HCT116 (cell line): ENCODE results near the gene ADIG. TPM values are rescaled to one million over a fixed set of nuclear protein-coding genes. Genes with fewer than 3 reads are reported as not detected.

Experiments
- ATAC-seq: fragments of 200-7000 bp; cut with Tn5 transposase; 2 replicates; pipeline ENCODE4 v1.9.1; 2020; ENCODE audit warnings: mild to moderate bottlenecking, moderate library complexity
- BruUV-seq: library from RNA; stranded (reverse); fragments of 400-500 nt; replicated peaks from 2 replicates; lab custom pipeline; 2021; lab: Mats Ljungman, UMichigan
- CTCF ChIA-PET: fragments of 300-600 bp; sonication (Branson Sonifier 250); formaldehyde crosslinking; loops from one replicate; lab custom pipeline; 2021; ENCODE audit warnings: antibody characterized with exemption; lab: Charles Lee
- POLR2A ChIA-PET: fragments of 300-600, 350-600 bp; sonication (Branson Sonifier 250); formaldehyde crosslinking; loops from one replicate; lab custom pipeline; 2021; ENCODE audit warnings: antibody characterized with exemption; lab: Charles Lee
- RAD21 ChIA-PET, 2 experiments: fragments of 300-600 bp; sonication (Branson Sonifier 250); formaldehyde crosslinking; loops; one replicate each; lab custom pipeline; 2023; ENCODE audit warnings: low total read pairs in 2 of 2; ENCODE audit not compliant: uncharacterized antibody in 2 of 2, unreplicated experiment in 2 of 2, low non-redundant PET in 1 of 2; lab: Charles Lee
- DNase-seq: peaks from one replicate; pipeline ENCODE4 v3.0.0-alpha.2; 2010; ENCODE audit warnings: low read depth, low spot score
- H2AFZ ChIP-seq: fragments of 200-600 bp; shearing (Covaris generic), sonication (generic); 2 replicates; pipeline ENCODE4 v1.6.1; 2017; ENCODE audit warnings: low read depth, mixed run types, mixed read lengths, antibody characterized with exemption, low read length; ENCODE audit not compliant: poor library complexity, severe bottlenecking
- H3K27ac ChIP-seq: 2 replicates; pipeline ENCODE4 v1.5.1; 2012; ENCODE audit warnings: low read depth, low read length
- H3K27me3 ChIP-seq: fragments of 200-600 bp; sonication (generic); 2 replicates; pipeline ENCODE4 v1.6.1; 2016; ENCODE audit warnings: mixed run types, low read length, mixed read lengths; ENCODE audit not compliant: insufficient read depth
- H3K36me3 ChIP-seq, 2 experiments: fragments of 200-500 bp in 1 of 2; fragments of 200-600 bp in 1 of 2; sonication (Bioruptor generic) in 1 of 2; sonication (generic) in 1 of 2; 2 replicates each; pipeline versions ENCODE4 v1.5.1 to v1.6.1; 2014 to 2016; ENCODE audit warnings: low read length in 2 of 2, inconsistent platforms in 1 of 2, mixed read lengths in 1 of 2, mixed run types in 1 of 2; ENCODE audit not compliant: insufficient read depth in 2 of 2, control insufficient read depth in 1 of 2
- H3K4me1 ChIP-seq, 2 experiments: fragments of 200-600 bp in 1 of 2; sonication (generic) in 1 of 2; 2 replicates each; pipeline versions ENCODE4 v1.5.1 to v1.6.1; 2012 to 2017; ENCODE audit warnings: low read length in 2 of 2, inconsistent platforms in 1 of 2, mild to moderate bottlenecking in 1 of 2, mixed read lengths in 1 of 2, mixed run types in 1 of 2, moderate library complexity in 1 of 2; ENCODE audit not compliant: insufficient read depth in 2 of 2, control insufficient read depth in 1 of 2
- H3K4me2 ChIP-seq: fragments of 200-600 bp; sonication (generic); 2 replicates; pipeline ENCODE4 v1.6.1; 2017; ENCODE audit warnings: mixed run types, low read length, mixed read lengths
- H3K4me3 ChIP-seq, 2 experiments: fragments of 200-600 bp in 1 of 2; sonication (generic) in 1 of 2; replicated peaks in 1 of 2; 2 replicates each; pipeline ENCODE4 v1.5.1; 2011 to 2016; ENCODE audit warnings: low read length in 2 of 2, control low read depth in 1 of 2, low read depth in 1 of 2, mild to moderate bottlenecking in 1 of 2, mixed read lengths in 1 of 2, mixed run types in 1 of 2
- H3K79me2 ChIP-seq: fragments of 200-600 bp; sonication (generic); 2 replicates; pipeline ENCODE4 v1.6.1; 2017; ENCODE audit warnings: mild to moderate bottlenecking, mixed run types, low read length, moderate library complexity, mixed read lengths; ENCODE audit not compliant: insufficient read depth
- H3K9ac ChIP-seq: fragments of 200-600 bp; sonication (generic); 2 replicates; pipeline ENCODE4 v1.6.1; 2016; ENCODE audit warnings: low read length, mixed read lengths
- H3K9me2 ChIP-seq: fragments of 200-600 bp; sonication (generic), shearing (Covaris generic); 2 replicates; pipeline ENCODE4 v1.6.1; 2017; ENCODE audit warnings: mixed run types, mild to moderate bottlenecking, moderate library complexity; ENCODE audit not compliant: insufficient read depth
- H3K9me3 ChIP-seq, 2 experiments: fragments of 200-500 bp in 1 of 2; fragments of 200-600 bp in 1 of 2; sonication (Bioruptor generic) in 1 of 2; sonication (generic) in 1 of 2; 2 replicates each; pipeline ENCODE4 v1.6.1; 2014 to 2017; ENCODE audit warnings: low read length in 2 of 2, mixed read lengths in 2 of 2, inconsistent platforms in 1 of 2, low read depth in 1 of 2, mild to moderate bottlenecking in 1 of 2, mixed run types in 1 of 2, moderate library complexity in 1 of 2; ENCODE audit not compliant: control insufficient read depth in 1 of 2, insufficient read depth in 1 of 2
- H4K20me1 ChIP-seq: fragments of 200-600 bp; sonication (generic), shearing (Covaris generic); 2 replicates; pipeline ENCODE4 v1.6.1; 2017; ENCODE audit warnings: mixed run types, mild to moderate bottlenecking, moderate library complexity; ENCODE audit not compliant: insufficient read depth
- CBX3 ChIP-seq: IDR thresholded peaks from 2 replicates; pipeline ENCODE4 v1.6.1; 2012; ENCODE audit warnings: low read depth
- CEBPB ChIP-seq: IDR thresholded peaks from 2 replicates; pipeline ENCODE4 v1.6.1; 2012; ENCODE audit warnings: low read depth
- EGR1 ChIP-seq: IDR thresholded peaks from 2 replicates; pipeline ENCODE4 v1.6.1; 2012; ENCODE audit warnings: low read depth
- ELF1 ChIP-seq: IDR thresholded peaks from 2 replicates; pipeline ENCODE4 v1.6.1; 2012; ENCODE audit warnings: low read depth, borderline replicate concordance
- EZH2 ChIP-seq: fragments of 200-600 bp; sonication (generic); IDR thresholded peaks from 2 replicates; pipeline ENCODE4 v1.6.1; 2017; ENCODE audit warnings: antibody characterized with exemption, mixed run types
- EZH2phosphoT487 ChIP-seq: fragments of 200-600 bp; IDR thresholded peaks from 2 replicates; pipeline ENCODE4 v1.6.1; 2018; ENCODE audit warnings: antibody characterized with exemption, borderline replicate concordance
- FOSL1 ChIP-seq: IDR thresholded peaks from 2 replicates; pipeline ENCODE4 v1.6.1; 2012; ENCODE audit warnings: low read depth
- JUND ChIP-seq: IDR thresholded peaks from 2 replicates; pipeline ENCODE4 v1.6.1; 2012
- POLR2AphosphoS5 ChIP-seq: IDR thresholded peaks from 2 replicates; pipeline ENCODE4 v1.6.1; 2011; ENCODE audit warnings: mild to moderate bottlenecking, low read depth, low read length, moderate library complexity
- RAD21 ChIP-seq: IDR thresholded peaks from 2 replicates; pipeline ENCODE4 v1.6.1; 2012; ENCODE audit warnings: low read depth, mild to moderate bottlenecking
- SIN3A ChIP-seq: IDR thresholded peaks from 2 replicates; pipeline ENCODE4 v1.6.1; 2012; ENCODE audit warnings: low read depth
- SRF ChIP-seq: IDR thresholded peaks from 2 replicates; pipeline ENCODE4 v1.6.1; 2012; ENCODE audit warnings: low read depth
- TCF7L2 ChIP-seq: IDR thresholded peaks from 2 replicates; pipeline ENCODE4 v1.7.0; 2011; ENCODE audit warnings: borderline replicate concordance, inconsistent platforms; ENCODE audit not compliant: insufficient read depth, insufficient read length; ENCODE audit errors: extremely low read depth
- YY1 ChIP-seq: IDR thresholded peaks from 2 replicates; pipeline ENCODE4 v1.6.1; 2011; ENCODE audit warnings: low read length, low read depth, moderate library complexity, mild to moderate bottlenecking; ENCODE audit not compliant: insufficient replicate concordance; ENCODE audit errors: extremely low read depth
- ZFX ChIP-seq: fragments of 450-650 bp; IDR thresholded peaks from 2 replicates; pipeline ENCODE4 v1.6.1; 2017
- ZNF274 ChIP-seq: fragments of 200-500 bp; sonication (Bioruptor generic); IDR thresholded peaks from 2 replicates; pipeline ENCODE4 v1.6.1; 2014; ENCODE audit warnings: mild to moderate bottlenecking, low read depth, low read length, inconsistent platforms
- intact Hi-C: fragments of 100-400 bp; cut with micrococcal nuclease; formaldehyde crosslinking; loops from 2 replicates; pipeline ENCODE4 v1.10.0; 2022
- total RNA-seq: library from RNA; stranded (reverse); gene quantifications from one replicate; pipeline ENCODE4 v1.2.1, GENCODE V29; 2021; ENCODE audit not compliant: unreplicated experiment
- TF ChIP-seq, protein P1 (sequence below): IDR thresholded peaks from 2 replicates; pipeline ENCODE4 v1.6.1; 2012
- TF ChIP-seq, protein P2 (sequence below): IDR thresholded peaks from 2 replicates; pipeline ENCODE4 v1.6.1; 2012; ENCODE audit warnings: low read depth
- TF ChIP-seq, protein P3 (sequence below): IDR thresholded peaks from 2 replicates; pipeline ENCODE4 v1.6.1; 2011; ENCODE audit warnings: mild to moderate bottlenecking, low read length, moderate library complexity; ENCODE audit not compliant: insufficient replicate concordance; ENCODE audit errors: extremely low read depth

ADIG gene
- total RNA-seq, 1 experiment from 2014 or later: not detected

DNA sequence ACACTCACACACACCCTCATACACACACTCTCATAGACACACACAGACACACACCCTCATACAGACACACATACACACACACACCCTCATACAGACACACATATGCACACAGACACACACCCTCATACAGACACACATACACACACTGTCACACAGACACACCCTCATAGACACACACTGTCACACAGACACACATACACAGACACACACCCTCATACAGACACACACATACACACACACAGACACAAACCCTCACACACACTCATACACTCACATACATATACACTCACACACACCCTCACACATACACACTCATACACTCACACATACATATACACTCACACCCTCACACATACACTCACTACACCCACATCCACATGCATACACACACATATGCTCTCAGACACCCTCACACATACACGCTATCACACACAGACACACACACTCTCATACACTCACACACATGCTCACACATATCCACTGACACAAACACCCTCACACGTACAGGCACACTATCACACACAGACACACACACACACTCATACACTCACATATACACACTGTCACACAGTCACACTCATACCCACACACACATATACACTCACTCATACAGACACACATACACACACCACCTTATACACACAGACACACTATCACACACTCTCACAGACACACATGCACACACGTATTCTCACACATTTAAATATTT is 9.1 kb downstream of the ADIG start (continued):
- TF ChIP-seq YY1 (no peak), FOSL1 (no peak), EZH2 (no peak), ELF1 (no peak), CEBPB (no peak), EGR1 (no peak), JUND (no peak)
- TF ChIP-seq, protein P1, sequence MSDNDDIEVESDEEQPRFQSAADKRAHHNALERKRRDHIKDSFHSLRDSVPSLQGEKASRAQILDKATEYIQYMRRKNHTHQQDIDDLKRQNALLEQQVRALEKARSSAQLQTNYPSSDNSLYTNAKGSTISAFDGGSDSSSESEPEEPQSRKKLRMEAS: no peak

DNA sequence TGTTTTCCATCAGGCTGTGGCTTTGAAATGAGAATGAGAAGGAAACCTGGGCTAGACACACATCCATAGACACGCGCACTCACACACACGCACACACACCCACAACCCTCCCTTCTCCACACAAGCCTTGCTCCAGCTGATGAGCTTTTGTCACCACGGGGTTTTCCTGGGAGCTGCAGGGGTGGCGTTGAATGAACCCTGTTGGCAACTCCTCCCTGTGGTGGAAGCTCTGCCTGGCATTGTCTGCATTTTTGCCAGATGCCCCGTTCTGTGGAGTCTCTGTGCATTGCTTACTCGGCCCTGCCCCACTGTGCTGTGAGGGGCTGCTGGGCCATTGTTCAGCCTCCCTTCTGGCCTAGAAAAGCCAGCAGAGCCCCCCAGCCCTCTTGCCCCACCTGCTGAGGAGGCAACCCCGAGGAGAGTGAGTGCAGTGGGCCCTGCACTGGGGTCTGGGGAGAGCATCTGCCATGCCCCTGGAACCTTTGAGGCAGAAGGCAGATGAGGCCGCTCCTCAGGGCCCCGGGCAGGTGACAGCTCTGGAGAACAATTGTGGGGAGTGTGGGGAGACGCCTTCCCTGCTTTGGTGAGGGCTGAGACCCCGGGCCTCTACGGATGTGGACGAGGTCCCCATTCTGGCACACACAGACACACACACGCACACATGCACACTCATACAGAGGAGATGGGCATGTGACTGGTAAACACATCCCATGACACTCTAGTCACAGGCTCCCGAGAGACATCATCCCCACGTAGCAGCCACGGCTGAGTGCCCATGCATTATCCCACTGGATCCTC is 9.9 kb downstream of the ADIG start:
- no peak for ATAC-seq
- ChIA-PET POLR2A (no interaction called here), CTCF (no interaction called here), RAD21 (no interaction called here)
- DNase-seq: no peak
- Histone ChIP-seq H3K4me3 (no peak overlapping the region), H3K36me3 (no peaks in the 10 kb centered on the region), H3K9ac (no peak overlapping the region), H3K27ac (no peak overlapping the region), H3K27me3 (no peaks in the 10 kb centered on the region), H4K20me1 (no peaks in the 10 kb centered on the region), H3K4me1 (no peaks in the 10 kb centered on the region), H3K79me2 (no peaks in the 10 kb centered on the region), H3K9me2 (no peaks in the 10 kb centered on the region), H3K9me3 (no peaks in the 10 kb centered on the region), H3K4me2 (no peak overlapping the region), H2AFZ (no peak overlapping the region)
- BruUV-seq: no TSS peak
- intact Hi-C loops: no loop called here
- TF ChIP-seq POLR2AphosphoS5 (no peak), CBX3 (no peak), EZH2phosphoT487 (no peak), ZNF274 (no peak), EGR1 (no peak), SIN3A (no peak), ZFX (no peak), RAD21 (no peak), FOSL1 (no peak), TCF7L2 (no peak), SRF (no peak)
- TF ChIP-seq, protein P1: no peak
- TF ChIP-seq, protein P2, sequence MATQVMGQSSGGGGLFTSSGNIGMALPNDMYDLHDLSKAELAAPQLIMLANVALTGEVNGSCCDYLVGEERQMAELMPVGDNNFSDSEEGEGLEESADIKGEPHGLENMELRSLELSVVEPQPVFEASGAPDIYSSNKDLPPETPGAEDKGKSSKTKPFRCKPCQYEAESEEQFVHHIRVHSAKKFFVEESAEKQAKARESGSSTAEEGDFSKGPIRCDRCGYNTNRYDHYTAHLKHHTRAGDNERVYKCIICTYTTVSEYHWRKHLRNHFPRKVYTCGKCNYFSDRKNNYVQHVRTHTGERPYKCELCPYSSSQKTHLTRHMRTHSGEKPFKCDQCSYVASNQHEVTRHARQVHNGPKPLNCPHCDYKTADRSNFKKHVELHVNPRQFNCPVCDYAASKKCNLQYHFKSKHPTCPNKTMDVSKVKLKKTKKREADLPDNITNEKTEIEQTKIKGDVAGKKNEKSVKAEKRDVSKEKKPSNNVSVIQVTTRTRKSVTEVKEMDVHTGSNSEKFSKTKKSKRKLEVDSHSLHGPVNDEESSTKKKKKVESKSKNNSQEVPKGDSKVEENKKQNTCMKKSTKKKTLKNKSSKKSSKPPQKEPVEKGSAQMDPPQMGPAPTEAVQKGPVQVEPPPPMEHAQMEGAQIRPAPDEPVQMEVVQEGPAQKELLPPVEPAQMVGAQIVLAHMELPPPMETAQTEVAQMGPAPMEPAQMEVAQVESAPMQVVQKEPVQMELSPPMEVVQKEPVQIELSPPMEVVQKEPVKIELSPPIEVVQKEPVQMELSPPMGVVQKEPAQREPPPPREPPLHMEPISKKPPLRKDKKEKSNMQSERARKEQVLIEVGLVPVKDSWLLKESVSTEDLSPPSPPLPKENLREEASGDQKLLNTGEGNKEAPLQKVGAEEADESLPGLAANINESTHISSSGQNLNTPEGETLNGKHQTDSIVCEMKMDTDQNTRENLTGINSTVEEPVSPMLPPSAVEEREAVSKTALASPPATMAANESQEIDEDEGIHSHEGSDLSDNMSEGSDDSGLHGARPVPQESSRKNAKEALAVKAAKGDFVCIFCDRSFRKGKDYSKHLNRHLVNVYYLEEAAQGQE: no peak
- TF ChIP-seq, protein P3, sequence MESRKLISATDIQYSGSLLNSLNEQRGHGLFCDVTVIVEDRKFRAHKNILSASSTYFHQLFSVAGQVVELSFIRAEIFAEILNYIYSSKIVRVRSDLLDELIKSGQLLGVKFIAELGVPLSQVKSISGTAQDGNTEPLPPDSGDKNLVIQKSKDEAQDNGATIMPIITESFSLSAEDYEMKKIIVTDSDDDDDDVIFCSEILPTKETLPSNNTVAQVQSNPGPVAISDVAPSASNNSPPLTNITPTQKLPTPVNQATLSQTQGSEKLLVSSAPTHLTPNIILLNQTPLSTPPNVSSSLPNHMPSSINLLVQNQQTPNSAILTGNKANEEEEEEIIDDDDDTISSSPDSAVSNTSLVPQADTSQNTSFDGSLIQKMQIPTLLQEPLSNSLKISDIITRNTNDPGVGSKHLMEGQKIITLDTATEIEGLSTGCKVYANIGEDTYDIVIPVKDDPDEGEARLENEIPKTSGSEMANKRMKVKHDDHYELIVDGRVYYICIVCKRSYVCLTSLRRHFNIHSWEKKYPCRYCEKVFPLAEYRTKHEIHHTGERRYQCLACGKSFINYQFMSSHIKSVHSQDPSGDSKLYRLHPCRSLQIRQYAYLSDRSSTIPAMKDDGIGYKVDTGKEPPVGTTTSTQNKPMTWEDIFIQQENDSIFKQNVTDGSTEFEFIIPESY: no peak
